Testis (tissue), 2 donors: Measurements from ENCODE around the gene HEYL.

Experiments used
- CTCF ChIP-seq, 3 experiments: fragments of 450-650 bp in 2 of 3; fragments of 200-600 bp in 1 of 3; sonication (generic) in 1 of 3; IDR thresholded peaks; one replicate each; pipeline ENCODE4 v1.5.1; 2016 to 2019; ENCODE audit warnings: antibody characterized with exemption in 3 of 3, mild to moderate bottlenecking in 2 of 3, moderate library complexity in 1 of 3
- POLR2A ChIP-seq: fragments of 450-650 bp; IDR thresholded peaks from one replicate; pipeline ENCODE4 v1.6.1; 2017; ENCODE audit warnings: antibody characterized with exemption, mild to moderate bottlenecking, moderate library complexity

- TF ChIP-seq CTCF (IDR thresholded peaks at IDR 0.05) (no peak), POLR2A (no peak)
Observed at GRCh38 chr1:39635871-39636210, 3.6 kb downstream of the HEYL start.
